ENCODE data around the gene NR1H4. TPM values are rescaled to one million over a fixed set of nuclear protein-coding genes. Genes with fewer than 3 reads are reported as not detected.

Gene NR1H4
- total and polyA plus RNA-seq, 2 experiments from 2014 or later: not detected

DNA sequence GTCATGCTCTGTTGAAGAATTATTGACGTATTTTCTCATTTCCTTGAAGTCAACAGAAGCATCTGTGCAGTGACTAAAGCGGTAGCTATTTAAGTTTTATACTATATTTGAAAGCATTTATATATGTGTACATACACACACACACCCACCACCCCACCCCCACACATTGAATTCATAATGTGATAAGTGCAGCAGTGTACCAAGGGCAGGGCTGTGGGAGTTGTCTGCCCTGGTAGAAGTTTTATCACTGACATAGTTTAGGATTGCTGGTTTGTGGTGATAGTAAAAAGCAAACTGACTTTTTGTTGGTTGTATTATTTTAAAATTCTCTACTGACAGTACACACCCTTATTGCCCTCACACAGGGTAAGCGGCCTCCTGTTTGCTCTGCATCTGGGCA, 138.9 kb downstream of the NR1H4 start:
- no peak for DNase-seq (ENCODE audit: low read depth in 1 of 2, low spot score in 1 of 2)
- Histone ChIP-seq H3K9me3 (ENCODE audit: low read depth) (no peaks in the 10 kb centered on the region), H3K36me3 (no peaks in the 10 kb centered on the region), H3K27ac (no peak overlapping the region), H3K27me3 (no peaks in the 10 kb centered on the region), H3K4me1 (ENCODE audit: low read depth) (no peaks in the 10 kb centered on the region), H3K4me3 (no peak overlapping the region)
- TF ChIP-seq, protein P1, sequence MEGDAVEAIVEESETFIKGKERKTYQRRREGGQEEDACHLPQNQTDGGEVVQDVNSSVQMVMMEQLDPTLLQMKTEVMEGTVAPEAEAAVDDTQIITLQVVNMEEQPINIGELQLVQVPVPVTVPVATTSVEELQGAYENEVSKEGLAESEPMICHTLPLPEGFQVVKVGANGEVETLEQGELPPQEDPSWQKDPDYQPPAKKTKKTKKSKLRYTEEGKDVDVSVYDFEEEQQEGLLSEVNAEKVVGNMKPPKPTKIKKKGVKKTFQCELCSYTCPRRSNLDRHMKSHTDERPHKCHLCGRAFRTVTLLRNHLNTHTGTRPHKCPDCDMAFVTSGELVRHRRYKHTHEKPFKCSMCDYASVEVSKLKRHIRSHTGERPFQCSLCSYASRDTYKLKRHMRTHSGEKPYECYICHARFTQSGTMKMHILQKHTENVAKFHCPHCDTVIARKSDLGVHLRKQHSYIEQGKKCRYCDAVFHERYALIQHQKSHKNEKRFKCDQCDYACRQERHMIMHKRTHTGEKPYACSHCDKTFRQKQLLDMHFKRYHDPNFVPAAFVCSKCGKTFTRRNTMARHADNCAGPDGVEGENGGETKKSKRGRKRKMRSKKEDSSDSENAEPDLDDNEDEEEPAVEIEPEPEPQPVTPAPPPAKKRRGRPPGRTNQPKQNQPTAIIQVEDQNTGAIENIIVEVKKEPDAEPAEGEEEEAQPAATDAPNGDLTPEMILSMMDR (IDR thresholded peaks at IDR 0.05; ENCODE audit: low read depth, low read length): no peak

Other genes with a start within 250 kb of the NR1H4 start
- 1.5 and 1.6 TPM in 2 replicates for gene DEPDC4, start 206.8 kb upstream of the NR1H4 start, total RNA-seq
- gene DEPDC4, start 206.8 kb upstream of the NR1H4 start, polyA plus RNA-seq: 4.4 and 5.4 TPM in 2 replicates
- 34.5 and 60.7 TPM in 2 replicates for gene SCYL2, start 206.7 kb upstream of the NR1H4 start, total RNA-seq
- gene SCYL2, start 206.7 kb upstream of the NR1H4 start, polyA plus RNA-seq: 26.7 and 31.5 TPM in 2 replicates
- gene SLC17A8, start 116.8 kb upstream of the NR1H4 start, total RNA-seq: not detected in 2 replicates
- not detected in 2 replicates for gene SLC17A8, start 116.8 kb upstream of the NR1H4 start, polyA plus RNA-seq
- gene GAS2L3, start 99.8 kb downstream of the NR1H4 start, total RNA-seq: 1.1 and 13.9 TPM in 2 replicates
- gene GAS2L3, start 99.8 kb downstream of the NR1H4 start, polyA plus RNA-seq: 0.07 and 10.4 TPM in 2 replicates

Measured in cardiac muscle cell (in vitro differentiated cells and primary cell).